CD4-positive, alpha-beta T cell treated with Interleukin-1 beta for 1 hour (primary cell): ENCODE data around the gene GPR146.

Source experiments
- DNase-seq, 2 donors: peaks; one replicate each; pipeline ENCODE4 v3.0.0-alpha.2; 2020 to 2022

GPR146 gene

GRCh38 chr7:1045069-1046063 is 1.0 kb downstream of the GPR146 start:
- no peak for DNase-seq

- DNase-seq = peak; percentile 57 to 78
Measured at GRCh38 chr7:1046722-1047679, 2.7 kb downstream of the GPR146 start.

GRCh38 chr7:1049006-1049741 is 4.8 kb downstream of the GPR146 start:
- DNase-seq = no peak

- no peak for DNase-seq
Measured at GRCh38 chr7:1049801-1050200, 5.5 kb downstream of the GPR146 start.

GRCh38 chr7:1050254-1050906 is 6.0 kb downstream of the GPR146 start:
- no peak for DNase-seq

GRCh38 chr7:1050956-1051690 is 6.8 kb downstream of the GPR146 start:
- DNase-seq = no peak

GRCh38 chr7:1052031-1052818 is 7.9 kb downstream of the GPR146 start:
- DNase-seq = no peak

- DNase-seq = no peak
Measured at GRCh38 chr7:1053002-1053411, 8.7 kb downstream of the GPR146 start.

- no peak for DNase-seq
Measured at GRCh38 chr7:1053816-1054370, 9.5 kb downstream of the GPR146 start.

GRCh38 chr7:1054438-1054837 is 10.1 kb downstream of the GPR146 start:
- DNase-seq = no peak

GRCh38 chr7:1054861-1055450 is 10.6 kb downstream of the GPR146 start:
- peak; percentile 44 to 56 for DNase-seq

- no peak for DNase-seq
Measured at GRCh38 chr7:1055491-1055955, 11.2 kb downstream of the GPR146 start.

GRCh38 chr7:1055956-1056784 is 11.8 kb downstream of the GPR146 start:
- peak in 1 of 2 donors; percentile 20 for DNase-seq

- no peak for DNase-seq
Measured at GRCh38 chr7:1056785-1057410, 12.6 kb downstream of the GPR146 start.

GRCh38 chr7:1057416-1058291 is 13.3 kb downstream of the GPR146 start:
- DNase-seq = no peak

GRCh38 chr7:1058311-1058710 is 14.0 kb downstream of the GPR146 start:
- no peak for DNase-seq

GRCh38 chr7:1058821-1059199 is 14.5 kb downstream of the GPR146 start:
- peak in 1 of 2 donors; percentile 31 for DNase-seq
